Activated CD4-positive, CD25-positive, alpha-beta regulatory T cell treated with anti-CD3 and anti-CD28 coated beads, Interleukin-2, amount 50 U/mL, for 72 hours (primary cell): Measurements from ENCODE around the gene SASH1.

Experiments
- DNase-seq: peaks from one replicate; pipeline ENCODE4 v3.0.0; 2021

The SASH1 gene

DNA sequence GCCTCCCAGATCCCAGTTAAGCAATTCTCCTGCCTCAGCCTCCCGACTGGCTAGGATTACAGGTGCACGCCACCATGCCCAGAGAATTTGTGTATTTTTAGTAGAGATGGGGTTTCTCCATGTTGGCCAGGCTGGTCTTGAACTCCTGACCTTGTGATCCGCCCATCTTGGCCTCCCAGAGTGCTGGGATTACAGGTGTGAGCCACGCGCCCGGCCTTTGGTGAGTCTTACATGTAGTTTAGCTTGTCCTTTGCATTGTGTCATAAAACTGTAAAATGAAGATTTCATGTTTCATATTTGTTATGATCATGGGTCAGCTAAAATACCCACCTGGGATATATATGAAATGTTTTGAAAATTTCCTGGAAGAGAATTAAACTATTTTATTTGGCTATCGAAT is 183.5 kb downstream of the SASH1 start:
- DNase-seq, result no peak

DNA sequence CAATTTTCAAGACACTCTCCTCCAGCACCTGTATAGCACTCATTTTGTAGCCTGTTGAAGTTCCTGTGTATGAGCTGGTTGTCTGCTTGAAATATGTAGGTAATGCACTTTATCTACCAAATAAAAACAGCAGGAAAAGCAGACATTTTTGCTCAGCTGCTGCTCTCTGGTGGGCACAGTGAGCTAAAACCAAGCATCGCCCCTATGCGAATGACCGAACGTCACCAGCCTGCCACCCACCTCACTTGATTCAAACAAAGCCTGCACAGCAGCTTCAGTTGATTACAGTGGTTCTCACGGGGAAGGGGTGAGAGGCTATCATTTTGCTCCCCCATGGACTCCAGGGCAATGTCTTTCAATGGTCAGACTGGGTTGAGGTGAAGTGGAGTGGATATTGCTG is 185.7 kb downstream of the SASH1 start:
- no peak for DNase-seq

DNA sequence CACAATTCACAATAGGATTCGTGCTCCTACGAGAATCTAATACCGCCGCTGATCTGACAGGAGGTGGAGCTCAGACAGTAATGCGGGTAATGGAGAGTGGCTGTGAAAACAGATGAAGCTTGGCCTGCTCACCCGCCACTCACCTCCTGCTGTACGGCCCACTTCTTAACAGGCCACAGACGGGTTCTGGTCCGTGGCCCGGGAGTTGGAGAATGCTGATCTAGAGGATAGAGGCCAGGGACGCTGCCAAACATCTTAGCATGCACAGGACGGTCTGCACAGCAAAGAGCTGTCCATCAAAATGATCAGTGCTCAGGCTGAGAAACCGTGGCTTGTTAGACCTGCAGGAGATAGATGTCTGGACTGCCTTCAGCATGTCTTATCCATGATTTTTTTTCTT is 186.4 kb downstream of the SASH1 start:
- DNase-seq, result no peak

DNA sequence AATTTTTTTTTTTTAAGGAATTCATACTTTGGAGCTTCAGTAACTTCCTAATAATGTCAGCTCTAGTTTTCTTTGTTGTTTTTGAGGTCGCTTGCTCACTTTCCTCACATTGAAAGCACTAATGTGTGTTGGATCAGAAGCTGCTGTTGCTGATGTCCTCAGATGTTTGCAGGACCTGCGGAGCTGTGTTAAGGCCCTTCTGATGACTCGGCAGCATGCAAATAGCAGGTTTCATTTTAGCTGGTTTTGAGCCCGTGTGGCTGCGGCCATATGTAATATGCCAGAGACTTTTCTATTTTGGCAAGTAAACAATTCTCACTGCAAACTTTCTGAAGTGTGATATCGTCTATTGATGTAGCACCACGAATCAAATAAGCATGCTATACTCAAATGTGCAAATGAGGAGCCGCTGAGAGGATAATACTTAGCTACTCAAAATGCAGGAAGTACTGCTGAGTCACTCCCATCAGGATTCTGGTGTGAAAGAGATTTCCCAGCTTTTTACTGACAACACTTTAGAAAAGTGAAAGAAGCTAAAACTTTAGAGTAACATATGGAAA is 187.8 kb downstream of the SASH1 start:
- DNase-seq, result no peak

DNA sequence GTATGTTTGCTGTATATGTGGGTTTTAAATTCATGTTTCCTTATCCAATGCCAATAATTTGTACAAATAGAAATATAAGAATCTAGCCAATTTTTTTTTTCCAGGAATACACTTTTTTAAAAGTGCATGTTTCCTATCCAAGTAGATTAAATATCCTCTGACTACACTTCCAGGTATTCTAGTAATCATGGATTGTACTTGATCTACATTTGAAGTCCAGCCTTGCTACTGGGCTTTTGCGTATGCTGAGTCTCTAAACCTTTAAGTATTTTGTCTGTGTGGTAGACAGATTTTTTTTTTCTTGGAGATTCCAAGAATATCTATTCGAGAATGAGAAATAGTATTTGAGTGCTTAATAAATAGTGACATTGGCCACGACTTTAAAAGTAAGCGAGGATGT is 188.3 kb downstream of the SASH1 start:
- no peak for DNase-seq

DNA sequence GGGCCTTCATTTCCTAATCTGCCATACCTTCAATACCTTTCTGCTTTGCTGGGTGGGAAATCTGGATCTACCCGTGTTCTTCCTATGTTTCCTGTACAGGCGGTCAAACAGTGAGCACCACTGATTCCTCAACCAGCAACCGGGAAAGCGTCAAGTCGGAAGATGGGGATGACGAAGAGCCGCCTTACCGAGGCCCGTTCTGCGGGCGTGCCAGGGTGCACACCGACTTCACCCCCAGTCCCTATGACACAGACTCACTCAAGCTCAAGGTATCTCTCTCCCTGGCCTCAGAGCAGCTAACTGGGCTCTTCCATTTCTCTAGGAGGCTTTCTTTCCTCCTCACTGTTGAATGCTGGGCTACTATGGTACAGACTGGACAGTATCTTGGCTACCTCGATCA is 190.1 kb downstream of the SASH1 start:
- DNase-seq, result no peak

DNA sequence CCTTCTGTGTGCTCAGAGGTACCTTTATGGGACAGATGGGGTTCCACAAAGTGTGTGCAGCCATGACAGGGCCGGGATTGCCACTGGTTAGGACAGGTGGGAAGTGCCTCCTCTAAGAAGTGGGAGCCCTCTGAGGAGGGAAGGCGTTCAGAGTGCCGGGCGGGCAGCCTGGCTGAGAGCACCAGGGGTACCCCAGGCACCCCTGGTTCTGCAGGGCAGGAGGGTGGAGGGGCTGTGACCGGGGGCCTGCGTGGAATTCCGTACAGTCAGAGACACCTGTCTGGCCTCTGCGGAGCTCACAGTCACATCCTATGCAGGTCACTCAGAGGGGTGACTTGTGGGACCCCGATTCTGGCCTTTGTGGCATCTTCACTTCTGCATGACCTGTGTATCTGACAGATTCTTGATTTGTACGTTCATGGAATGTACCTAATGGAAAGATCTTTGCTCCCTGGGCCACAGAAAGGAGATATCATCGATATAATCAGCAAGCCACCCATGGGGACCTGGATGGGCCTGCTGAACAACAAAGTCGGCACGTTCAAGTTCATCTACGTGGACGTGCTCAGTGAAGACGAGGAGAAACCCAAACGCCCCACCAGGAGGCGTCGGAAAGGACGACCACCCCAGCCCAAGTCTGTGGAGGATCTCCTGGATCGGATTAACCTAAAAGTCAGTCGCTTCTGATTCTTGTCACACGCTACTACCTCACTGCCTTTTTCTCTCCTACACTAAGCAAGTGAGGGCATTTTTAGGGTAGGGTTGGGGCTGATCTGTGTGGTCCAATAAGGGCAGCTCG is 190.9 kb downstream of the SASH1 start:
- no peak for DNase-seq

DNA sequence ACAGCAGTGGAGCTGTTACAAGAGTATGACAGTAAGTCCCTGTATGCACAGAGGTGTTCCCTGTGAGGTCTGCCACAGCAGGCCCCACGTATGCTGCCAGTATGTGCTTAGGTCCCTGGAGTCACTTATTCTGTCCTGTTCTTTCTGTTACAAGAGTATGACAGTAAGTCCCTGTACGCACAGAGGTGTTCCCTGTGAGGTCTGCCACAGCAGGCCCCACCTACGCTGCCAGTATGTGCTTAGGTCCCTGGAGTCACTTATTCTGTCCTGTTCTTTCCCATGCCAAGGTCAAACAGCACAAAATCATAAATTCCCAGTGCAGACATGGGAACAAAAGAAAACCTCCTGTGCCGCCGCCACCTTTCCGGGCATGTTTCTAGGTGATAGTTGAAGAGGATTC is 192.2 kb downstream of the SASH1 start:
- no peak for DNase-seq

DNA sequence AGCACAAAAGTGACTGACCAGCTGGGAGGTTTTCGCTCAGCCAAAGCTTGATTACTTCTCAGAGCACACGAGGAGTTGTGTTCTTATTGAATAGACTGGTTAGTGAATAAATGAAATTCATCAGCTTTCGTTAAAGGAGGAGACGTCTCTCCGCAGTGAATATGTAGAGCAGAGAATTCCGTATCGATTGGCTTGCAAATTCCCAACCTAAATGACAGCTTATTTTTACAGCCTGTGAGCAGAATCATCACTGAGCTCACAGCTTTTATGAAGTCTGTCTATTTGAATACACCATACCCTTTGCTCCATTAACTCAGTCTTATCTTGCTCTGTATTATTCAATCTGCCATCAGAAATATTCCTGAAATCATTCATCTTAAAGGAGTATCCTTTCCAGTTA is 192.7 kb downstream of the SASH1 start:
- no peak for DNase-seq

DNA sequence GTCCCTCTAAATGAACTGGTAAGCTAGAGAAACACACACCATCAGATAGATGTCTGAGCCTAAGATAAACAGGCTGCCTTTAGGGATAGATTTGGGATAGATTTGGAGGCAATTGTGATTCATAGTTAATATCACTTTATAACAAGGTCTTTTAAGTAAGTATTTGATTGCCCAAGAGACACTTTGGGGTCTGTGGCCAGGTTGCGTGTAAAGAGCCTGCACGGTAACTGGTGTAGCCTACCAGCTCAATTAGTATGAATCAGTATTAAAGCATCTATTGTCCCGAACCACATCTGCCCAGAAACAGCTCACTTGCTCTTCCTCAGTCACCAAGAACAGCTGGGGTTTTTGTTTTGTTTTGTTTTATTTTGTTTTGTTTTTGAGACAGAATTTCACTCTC is 193.3 kb downstream of the SASH1 start:
- DNase-seq, result no peak

DNA sequence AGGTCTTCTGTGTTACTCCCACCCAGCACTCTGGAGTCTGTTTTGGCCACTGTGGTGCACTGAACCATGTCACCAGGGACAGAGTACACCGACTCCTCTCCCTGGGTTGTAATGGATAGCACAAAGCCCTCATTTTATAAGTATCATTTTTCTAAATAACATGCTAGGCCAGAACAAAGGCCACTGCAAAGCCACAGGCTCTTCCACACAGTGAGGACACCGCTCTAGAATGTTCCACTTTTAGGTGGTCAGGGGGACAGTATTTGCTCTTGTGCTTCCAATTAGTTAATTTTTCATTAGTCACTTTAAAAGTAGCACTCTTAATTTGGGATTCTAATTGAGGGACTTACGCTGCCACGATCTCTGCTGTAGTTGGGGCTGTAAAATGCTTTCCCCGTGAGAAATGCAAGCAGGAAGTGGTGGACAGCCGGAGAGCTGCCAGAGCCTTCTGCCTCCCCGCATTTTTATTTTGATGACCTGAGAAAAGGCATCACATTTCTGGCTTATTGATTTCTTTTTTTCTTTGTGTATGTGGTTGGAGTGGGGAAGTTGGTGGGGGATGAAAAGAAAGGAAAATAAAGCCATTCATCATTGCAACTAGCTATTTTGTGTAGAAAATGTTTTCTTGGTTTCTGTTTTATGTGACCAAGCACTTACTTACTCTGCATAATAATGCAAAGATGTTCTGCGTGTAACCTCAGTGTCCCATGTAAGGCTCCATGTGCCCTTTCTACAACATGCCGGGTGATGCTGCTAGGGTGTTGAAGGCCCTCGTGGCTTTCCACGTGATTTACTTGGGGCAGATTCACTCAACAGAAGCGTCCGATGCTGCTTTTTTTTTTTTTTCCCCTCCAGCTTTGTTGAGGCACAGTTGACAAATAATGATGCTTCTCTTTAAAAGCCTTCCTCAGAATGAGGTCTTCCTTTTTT is 195.9 kb downstream of the SASH1 start:
- no peak for DNase-seq

DNA sequence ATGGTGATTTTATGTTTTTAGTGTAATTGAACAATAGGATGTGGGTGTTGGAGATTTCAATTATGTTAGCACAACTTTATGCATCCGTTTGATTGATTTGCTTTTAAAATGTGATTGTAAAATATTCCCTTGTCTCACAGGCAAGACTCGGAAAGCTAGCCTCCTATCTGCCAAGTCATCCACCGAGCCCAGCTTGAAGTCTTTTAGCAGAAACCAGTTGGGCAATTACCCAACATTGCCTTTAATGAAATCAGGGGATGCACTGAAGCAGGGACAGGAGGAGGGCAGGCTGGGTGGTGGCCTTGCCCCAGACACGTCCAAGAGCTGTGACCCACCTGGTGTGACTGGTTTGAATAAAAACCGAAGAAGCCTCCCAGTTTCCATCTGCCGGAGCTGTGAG is 200.9 kb downstream of the SASH1 start:
- DNase-seq, result no peak

DNA sequence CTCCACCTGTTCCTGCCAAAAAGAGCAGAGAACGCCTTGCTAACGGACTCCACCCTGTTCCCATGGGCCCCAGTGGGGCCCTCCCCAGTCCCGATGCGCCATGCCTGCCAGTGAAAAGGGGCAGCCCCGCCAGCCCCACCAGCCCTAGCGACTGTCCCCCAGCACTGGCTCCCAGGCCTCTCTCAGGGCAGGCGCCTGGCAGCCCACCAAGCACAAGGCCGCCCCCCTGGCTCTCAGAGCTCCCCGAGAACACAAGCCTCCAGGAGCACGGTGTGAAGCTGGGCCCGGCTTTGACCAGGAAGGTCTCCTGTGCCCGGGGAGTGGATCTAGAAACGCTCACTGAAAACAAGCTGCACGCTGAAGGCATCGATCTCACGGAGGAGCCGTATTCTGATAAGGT is 201.8 kb downstream of the SASH1 start:
- DNase-seq, result no peak

DNA sequence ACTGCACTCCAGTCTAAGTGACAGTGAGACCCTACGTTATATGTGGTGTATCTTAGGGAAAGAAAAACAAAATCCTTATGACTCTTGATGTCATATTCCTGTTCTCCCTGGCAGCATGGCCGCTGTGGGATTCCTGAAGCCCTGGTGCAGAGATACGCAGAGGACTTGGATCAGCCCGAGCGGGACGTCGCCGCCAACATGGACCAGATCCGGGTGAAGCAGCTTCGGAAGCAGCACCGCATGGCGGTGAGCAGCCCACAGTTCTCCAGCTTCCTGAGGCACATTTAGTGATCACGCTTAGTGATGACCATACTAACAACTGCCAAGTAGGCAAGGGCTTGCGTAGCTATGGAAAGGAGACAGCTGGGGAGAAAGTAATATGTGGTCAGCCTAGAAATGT is 203.3 kb downstream of the SASH1 start:
- no peak for DNase-seq

DNA sequence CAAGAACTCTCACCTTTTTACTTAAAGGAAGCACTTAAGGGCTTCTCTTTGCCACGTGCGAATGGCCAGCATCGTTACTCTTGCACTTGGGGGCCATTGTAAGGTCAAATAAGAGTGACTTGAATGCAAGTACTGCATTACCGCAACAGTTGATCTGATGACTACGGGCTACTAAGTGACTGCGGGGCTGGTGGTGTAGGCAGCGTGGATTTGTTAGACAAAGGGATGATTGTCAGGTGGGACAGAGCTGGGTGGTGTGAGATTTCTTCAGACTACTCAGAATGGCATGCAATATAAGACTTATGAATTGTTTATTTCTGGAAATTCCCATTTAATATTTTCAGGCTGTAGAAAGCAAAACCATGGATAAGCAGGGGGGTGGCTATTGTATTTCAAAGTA is 204.5 kb downstream of the SASH1 start:
- DNase-seq, result no peak

DNA sequence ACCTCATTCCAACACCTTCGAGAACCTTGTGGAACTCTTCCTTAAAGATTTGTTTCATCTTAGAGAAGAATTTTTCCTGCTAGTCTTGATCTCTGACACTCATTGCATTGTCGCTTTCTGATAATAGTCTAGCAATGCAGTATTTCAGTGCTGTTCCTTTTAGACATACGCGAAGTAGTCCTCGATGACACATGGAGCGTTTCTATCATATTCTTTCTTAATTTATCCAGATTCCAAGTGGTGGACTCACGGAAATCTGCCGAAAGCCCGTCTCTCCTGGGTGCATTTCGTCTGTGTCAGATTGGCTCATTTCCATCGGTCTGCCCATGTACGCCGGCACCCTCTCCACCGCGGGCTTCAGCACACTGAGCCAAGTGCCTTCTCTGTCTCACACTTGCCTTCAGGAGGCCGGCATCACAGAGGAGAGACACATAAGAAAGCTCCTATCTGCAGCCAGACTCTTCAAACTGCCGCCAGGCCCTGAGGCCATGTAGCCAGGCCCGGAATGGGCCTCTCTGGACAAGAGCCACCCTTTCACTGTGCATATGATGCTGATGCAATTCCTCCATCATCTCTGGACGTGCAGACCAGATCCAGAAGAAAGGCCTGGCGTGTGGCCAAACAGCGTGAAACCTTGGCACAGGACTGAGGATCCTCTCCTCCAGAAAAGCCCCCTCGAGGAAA is 205.6 kb downstream of the SASH1 start:
- no peak for DNase-seq

DNA sequence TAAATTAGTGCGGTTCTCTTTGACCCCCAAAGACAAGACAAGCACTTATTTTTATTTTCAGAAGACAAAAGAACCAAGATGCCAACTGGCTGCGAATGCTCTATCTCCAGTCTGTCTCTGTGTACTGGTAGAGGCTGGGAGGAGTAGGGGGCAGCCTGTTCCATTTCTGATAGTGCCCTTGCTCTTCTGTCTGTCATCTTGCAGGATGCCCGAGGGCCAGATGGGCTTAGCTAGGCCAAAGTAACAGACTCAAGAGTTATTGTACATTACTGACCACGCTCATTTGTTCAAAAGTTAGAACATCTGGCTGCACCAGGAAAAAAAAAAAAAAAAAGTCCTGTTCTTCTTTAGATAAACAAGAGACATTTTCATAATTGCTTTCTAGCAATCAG is 206.1 kb downstream of the SASH1 start:
- no peak for DNase-seq

DNA sequence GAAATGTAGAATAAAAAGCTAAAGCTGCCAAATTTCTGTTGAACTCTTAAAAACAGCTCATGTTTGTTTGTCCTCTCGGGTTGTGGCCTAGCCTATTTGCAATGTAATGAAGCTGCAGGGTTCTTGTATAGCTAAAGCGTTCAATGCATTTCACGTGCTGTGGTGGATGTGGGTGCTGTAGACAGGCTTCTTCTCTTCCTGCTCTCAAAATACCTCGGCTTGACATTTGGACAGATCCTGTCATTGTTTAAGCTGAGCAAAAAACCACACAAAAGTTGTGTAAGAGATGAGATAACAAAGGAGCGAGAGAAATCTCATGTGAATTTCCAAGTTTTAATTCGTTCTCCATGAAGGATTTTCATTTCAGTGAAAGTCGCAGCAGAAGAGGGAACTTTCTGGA is 207.9 kb downstream of the SASH1 start:
- DNase-seq, result no peak

DNA sequence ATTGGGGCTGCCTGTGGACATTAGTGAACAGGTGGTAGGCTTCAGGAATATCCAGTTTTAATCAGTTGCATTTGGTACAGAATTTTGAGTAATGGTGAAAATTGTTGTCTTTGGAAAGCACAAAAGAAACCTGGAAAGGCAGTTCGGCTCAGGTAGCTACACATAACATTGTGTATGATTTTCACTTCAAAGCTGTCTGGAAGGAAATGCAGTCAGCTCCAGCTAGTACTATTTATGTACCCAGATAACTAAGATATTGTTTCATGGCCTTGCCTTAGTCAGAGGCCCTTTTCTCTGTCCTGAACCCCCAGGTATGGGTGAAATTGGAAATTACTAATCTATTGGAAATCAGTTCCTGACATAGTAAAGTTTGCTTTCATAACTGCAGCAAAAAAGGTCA is 208.6 kb downstream of the SASH1 start:
- no peak for DNase-seq

DNA sequence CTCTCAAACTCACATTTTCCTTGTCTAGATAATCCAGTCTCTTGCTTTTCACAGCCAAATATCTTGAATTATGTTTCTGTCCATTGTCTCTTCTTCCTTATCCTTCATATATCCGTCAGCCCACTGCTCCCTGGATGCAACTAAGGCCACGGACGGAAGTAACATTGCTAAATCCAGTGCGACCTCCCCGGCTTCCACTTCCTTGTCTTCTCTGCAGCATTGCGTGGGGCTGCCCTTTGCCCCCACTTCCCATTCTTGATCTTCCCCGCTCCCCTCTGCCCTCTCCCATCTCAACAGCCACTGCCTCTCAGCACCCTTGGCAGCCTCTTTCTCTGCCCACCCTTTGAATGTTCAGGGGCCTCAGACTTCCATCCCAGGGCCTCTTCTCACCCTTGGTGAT is 213.8 kb downstream of the SASH1 start:
- DNase-seq, result no peak

DNA sequence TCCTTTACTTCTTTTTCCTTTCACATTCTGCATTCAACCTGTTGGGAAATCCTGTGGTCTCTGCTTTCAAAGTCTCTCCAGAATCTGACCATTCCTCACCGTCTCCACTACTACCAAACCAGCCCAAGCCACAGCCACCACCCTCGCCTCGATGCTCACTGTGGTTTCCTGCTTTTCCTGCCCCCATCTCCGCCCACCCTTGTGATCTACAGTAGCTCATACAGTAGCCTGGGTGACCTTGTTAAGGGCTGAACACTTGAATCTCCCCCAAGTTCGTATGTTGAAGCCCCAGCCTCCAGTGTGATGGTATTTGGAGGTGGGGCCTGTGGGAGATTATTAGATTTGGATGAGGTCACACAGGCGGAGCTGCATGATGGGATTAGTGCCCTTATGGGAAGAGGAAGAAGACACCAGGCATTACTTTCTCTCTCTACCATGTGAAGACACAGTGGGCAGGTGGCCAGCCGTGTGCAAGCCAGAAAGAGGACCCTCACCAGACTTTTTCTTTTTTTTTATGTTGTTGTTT is 215.2 kb downstream of the SASH1 start:
- no peak for DNase-seq

DNA sequence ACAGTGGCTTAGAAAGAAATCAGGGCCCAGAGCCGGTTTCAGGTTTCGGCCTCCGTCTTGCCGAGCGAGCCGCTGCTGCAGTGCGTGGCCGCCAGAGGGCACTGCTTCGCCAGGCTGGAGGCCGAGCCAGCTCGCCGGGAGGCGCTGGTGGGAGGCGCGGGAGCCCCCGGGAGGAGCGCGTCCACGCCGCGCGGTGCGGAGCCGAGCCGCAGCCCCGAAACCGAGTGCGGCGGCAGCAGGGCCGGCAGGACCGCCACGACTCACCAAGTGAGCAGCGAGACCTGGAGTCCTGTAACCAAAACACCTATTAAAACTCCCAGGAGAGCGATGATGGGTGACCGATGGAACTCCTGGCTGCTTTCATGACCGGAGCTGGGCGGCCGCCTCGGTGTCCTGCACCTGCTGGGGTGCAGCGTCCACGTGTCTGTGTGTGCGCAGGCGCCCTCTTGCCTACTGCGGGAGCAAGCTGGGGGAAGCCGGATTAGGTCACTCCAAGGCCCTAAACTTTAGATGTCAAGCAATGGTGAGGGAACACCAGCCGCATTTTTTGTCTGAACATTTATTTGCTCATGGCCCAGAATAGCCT is 217.3 kb downstream of the SASH1 start:
- DNase-seq, result peak; percentile 75

DNA sequence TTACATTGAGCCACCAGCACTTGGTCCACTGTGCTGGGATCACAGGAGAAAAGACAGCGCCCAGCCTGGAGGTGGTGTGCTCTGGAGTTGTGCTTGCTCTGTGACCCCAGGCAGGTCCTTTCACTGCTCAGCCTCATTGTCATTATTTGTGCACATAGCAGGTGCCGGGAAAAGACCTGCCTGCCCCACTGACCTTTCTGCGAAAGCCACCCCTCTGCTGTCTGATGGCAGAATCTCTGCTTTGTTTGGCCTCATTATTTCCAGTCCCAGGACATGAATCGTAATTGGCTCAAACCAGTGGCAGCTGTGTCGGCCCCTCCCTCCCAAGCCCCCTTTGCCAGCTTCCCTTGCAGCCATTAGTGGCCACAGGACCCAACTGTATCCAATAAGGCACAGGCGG is 219.0 kb downstream of the SASH1 start:
- no peak for DNase-seq
